ENCODE results near the gene DIAPH3.

The DIAPH3 gene

GRCh38 chr13:60155978-60156377 is 7.8 kb downstream of the DIAPH3 start:
- H3K36me3 ChIP-seq (ENCODE audit: control insufficient read depth, insufficient read depth, low read length) = peaks cover 9% of the 10 kb centered on the region; the same call in 1 of the 2 replicates
- peaks cover 8% of the 10 kb centered on the region; the same call in 1 of the 2 replicates for H3K4me1 ChIP-seq (ENCODE audit: control insufficient read depth, insufficient read depth, low read length)
- no peaks in the 10 kb centered on the region for H3K9me3 ChIP-seq (ENCODE audit: control insufficient read depth, insufficient read depth, low read depth, low read length)
- H3K9ac ChIP-seq (ENCODE audit: low read length) = no peak overlapping the region
- no peak overlapping the region for H3K4me3 ChIP-seq (ENCODE audit: low read depth, low read length)
- no peaks in the 10 kb centered on the region for H3K27me3 ChIP-seq (ENCODE audit: control insufficient read depth, insufficient read depth, low read length)
- no peak overlapping the region for H3K27ac ChIP-seq (ENCODE audit: low read depth, low read length)

- no peaks in the 10 kb centered on the region for H3K9me3 ChIP-seq (ENCODE audit: control insufficient read depth, insufficient read depth, low read depth, low read length)
- peaks cover under 1% of the 10 kb centered on the region; the same call in 1 of the 2 replicates for H3K4me1 ChIP-seq (ENCODE audit: control insufficient read depth, insufficient read depth, low read length)
- no peak overlapping the region for H3K27ac ChIP-seq (ENCODE audit: low read depth, low read length)
- no peak overlapping the region for H3K4me3 ChIP-seq (ENCODE audit: low read depth, low read length)
- H3K36me3 ChIP-seq (ENCODE audit: control insufficient read depth, insufficient read depth, low read length) = peaks cover 3% of the 10 kb centered on the region; the same call in 1 of the 2 replicates
- H3K27me3 ChIP-seq (ENCODE audit: control insufficient read depth, insufficient read depth, low read length) = no peaks in the 10 kb centered on the region
- no peak overlapping the region for H3K9ac ChIP-seq (ENCODE audit: low read length)
Measured at GRCh38 chr13:60152904-60153303, 10.8 kb downstream of the DIAPH3 start.

GRCh38 chr13:60152114-60152513 is 11.6 kb downstream of the DIAPH3 start:
- Histone ChIP-seq H3K27me3 (ENCODE audit: control insufficient read depth, insufficient read depth, low read length) (no peaks in the 10 kb centered on the region), H3K9me3 (ENCODE audit: control insufficient read depth, insufficient read depth, low read depth, low read length) (no peaks in the 10 kb centered on the region), H3K9ac (ENCODE audit: low read length) (no peak overlapping the region), H3K27ac (ENCODE audit: low read depth, low read length) (no peak overlapping the region), H3K4me1 (ENCODE audit: control insufficient read depth, insufficient read depth, low read length) (no peaks in the 10 kb centered on the region; the same call in 1 of the 2 replicates), H3K36me3 (ENCODE audit: control insufficient read depth, insufficient read depth, low read length) (peaks cover 2% of the 10 kb centered on the region; the same call in 1 of the 2 replicates), H3K4me3 (ENCODE audit: low read depth, low read length) (no peak overlapping the region)

- Histone ChIP-seq H3K27me3 (ENCODE audit: control insufficient read depth, insufficient read depth, low read length) (no peaks in the 10 kb centered on the region), H3K9me3 (ENCODE audit: control insufficient read depth, insufficient read depth, low read depth, low read length) (no peaks in the 10 kb centered on the region), H3K4me1 (ENCODE audit: control insufficient read depth, insufficient read depth, low read length) (no peaks in the 10 kb centered on the region), H3K9ac (ENCODE audit: low read length) (no peak overlapping the region), H3K36me3 (ENCODE audit: control insufficient read depth, insufficient read depth, low read length) (no peaks in the 10 kb centered on the region), H3K27ac (ENCODE audit: low read depth, low read length) (no peak overlapping the region), H3K4me3 (ENCODE audit: low read depth, low read length) (no peak overlapping the region)
Measured at GRCh38 chr13:60150538-60150937, 13.2 kb downstream of the DIAPH3 start.

DNA sequence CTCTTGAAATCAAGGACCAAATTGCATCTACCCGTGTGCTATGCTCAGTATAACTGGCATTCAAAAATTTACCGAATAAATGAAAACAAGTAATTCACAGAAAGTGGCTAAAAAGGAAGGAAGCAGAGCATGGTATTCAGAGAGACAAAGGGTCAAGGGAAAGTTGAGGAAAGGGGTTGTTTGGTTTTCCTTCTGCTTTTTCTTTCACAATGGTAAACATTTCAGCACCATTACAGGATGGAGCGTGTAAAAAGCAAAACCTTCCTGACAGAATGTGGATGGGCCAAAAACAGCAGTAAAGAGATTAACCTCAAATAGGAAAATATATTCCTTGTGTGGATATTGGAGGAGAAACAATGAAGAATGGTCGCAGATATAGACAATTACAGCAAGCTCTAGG is 14.8 kb downstream of the DIAPH3 start:
- no peak overlapping the region for H3K9ac ChIP-seq (ENCODE audit: low read length)
- H3K4me1 ChIP-seq (ENCODE audit: control insufficient read depth, insufficient read depth, low read length) = peaks cover 10% of the 10 kb centered on the region
- H3K9me3 ChIP-seq (ENCODE audit: control insufficient read depth, insufficient read depth, low read depth, low read length) = no peaks in the 10 kb centered on the region
- no peaks in the 10 kb centered on the region for H3K36me3 ChIP-seq (ENCODE audit: control insufficient read depth, insufficient read depth, low read length)
- no peak overlapping the region for H3K27ac ChIP-seq (ENCODE audit: low read depth, low read length)
- no peak overlapping the region for H3K4me3 ChIP-seq (ENCODE audit: low read depth, low read length)
- no peaks in the 10 kb centered on the region for H3K27me3 ChIP-seq (ENCODE audit: control insufficient read depth, insufficient read depth, low read length)

- no peak overlapping the region for H3K9ac ChIP-seq (ENCODE audit: low read length)
- H3K4me1 ChIP-seq (ENCODE audit: control insufficient read depth, insufficient read depth, low read length) = peaks cover 21% of the 10 kb centered on the region
- H3K27ac ChIP-seq (ENCODE audit: low read depth, low read length) = no peak overlapping the region
- H3K4me3 ChIP-seq (ENCODE audit: low read depth, low read length) = no peak overlapping the region
- H3K36me3 ChIP-seq (ENCODE audit: control insufficient read depth, insufficient read depth, low read length) = no peaks in the 10 kb centered on the region
- H3K9me3 ChIP-seq (ENCODE audit: control insufficient read depth, insufficient read depth, low read depth, low read length) = no peaks in the 10 kb centered on the region
- no peaks in the 10 kb centered on the region for H3K27me3 ChIP-seq (ENCODE audit: control insufficient read depth, insufficient read depth, low read length)
Measured at GRCh38 chr13:60147361-60147760, 16.4 kb downstream of the DIAPH3 start.

DNA sequence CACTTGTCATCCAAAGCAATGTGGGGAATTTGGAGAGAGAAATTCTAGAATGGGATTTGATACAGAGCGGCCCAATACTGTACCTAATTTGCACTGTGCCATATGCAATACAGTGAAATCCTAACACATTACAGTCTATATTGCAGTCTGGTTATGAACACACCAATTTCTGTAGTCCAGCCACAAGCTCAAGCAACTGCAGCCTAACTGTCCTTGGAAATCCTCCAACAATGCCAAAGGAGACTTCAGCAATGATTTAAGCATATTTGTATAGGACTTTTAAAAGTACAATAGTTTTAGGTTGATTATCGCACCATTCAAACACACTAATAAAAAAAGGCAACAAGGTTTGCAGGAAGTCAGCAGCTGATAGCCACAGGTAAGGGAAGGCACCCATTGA is 17.3 kb downstream of the DIAPH3 start:
- Histone ChIP-seq H3K9me3 (ENCODE audit: control insufficient read depth, insufficient read depth, low read depth, low read length) (no peaks in the 10 kb centered on the region), H3K27ac (ENCODE audit: low read depth, low read length) (no peak overlapping the region), H3K27me3 (ENCODE audit: control insufficient read depth, insufficient read depth, low read length) (no peaks in the 10 kb centered on the region), H3K4me1 (ENCODE audit: control insufficient read depth, insufficient read depth, low read length) (peaks cover 21% of the 10 kb centered on the region), H3K9ac (ENCODE audit: low read length) (no peak overlapping the region), H3K4me3 (ENCODE audit: low read depth, low read length) (no peak overlapping the region), H3K36me3 (ENCODE audit: control insufficient read depth, insufficient read depth, low read length) (no peaks in the 10 kb centered on the region)

GRCh38 chr13:60143775-60144174 is 20.0 kb downstream of the DIAPH3 start:
- Histone ChIP-seq H3K4me1 (ENCODE audit: control insufficient read depth, insufficient read depth, low read length) (peaks cover 21% of the 10 kb centered on the region), H3K9ac (ENCODE audit: low read length) (no peak overlapping the region), H3K4me3 (ENCODE audit: low read depth, low read length) (no peak overlapping the region), H3K9me3 (ENCODE audit: control insufficient read depth, insufficient read depth, low read depth, low read length) (no peaks in the 10 kb centered on the region), H3K36me3 (ENCODE audit: control insufficient read depth, insufficient read depth, low read length) (no peaks in the 10 kb centered on the region), H3K27me3 (ENCODE audit: control insufficient read depth, insufficient read depth, low read length) (no peaks in the 10 kb centered on the region), H3K27ac (ENCODE audit: low read depth, low read length) (peak overlapping the region; percentile 12; the same call in 1 of the 2 replicates)

DNA sequence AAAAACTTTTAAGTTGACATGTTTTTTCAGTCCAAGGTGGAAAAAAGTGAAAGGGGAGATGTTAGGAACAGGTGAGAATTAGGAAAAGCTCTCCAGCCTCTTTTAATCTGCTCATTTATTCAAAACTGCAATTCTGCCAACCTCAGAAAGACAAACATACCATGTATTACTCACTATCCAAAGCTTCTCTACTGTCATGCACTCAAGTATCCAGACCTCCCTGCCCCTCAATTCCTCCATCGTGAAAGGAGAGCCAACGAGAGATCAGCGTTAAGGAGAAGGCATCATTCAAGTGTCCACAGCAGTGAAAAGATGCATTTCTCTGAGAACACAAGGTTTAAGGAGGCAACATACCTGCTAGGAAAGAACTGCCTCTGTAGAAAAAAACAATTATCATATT is 24.5 kb downstream of the DIAPH3 start:
- 0 out of 2 replicates have a peak, but pooled peaks cover under 1% of the 10 kb centered on the region for H3K36me3 ChIP-seq (ENCODE audit: control insufficient read depth, insufficient read depth, low read length)
- H3K9ac ChIP-seq (ENCODE audit: low read length) = no peak overlapping the region
- peaks cover 21% of the 10 kb centered on the region for H3K4me1 ChIP-seq (ENCODE audit: control insufficient read depth, insufficient read depth, low read length)
- H3K27me3 ChIP-seq (ENCODE audit: control insufficient read depth, insufficient read depth, low read length) = no peaks in the 10 kb centered on the region
- H3K9me3 ChIP-seq (ENCODE audit: control insufficient read depth, insufficient read depth, low read depth, low read length) = no peaks in the 10 kb centered on the region
- H3K27ac ChIP-seq (ENCODE audit: low read depth, low read length) = no peak overlapping the region
- H3K4me3 ChIP-seq (ENCODE audit: low read depth, low read length) = no peak overlapping the region

- Histone ChIP-seq H3K27ac (ENCODE audit: low read depth, low read length) (no peak overlapping the region), H3K4me3 (ENCODE audit: low read depth, low read length) (no peak overlapping the region), H3K9me3 (ENCODE audit: control insufficient read depth, insufficient read depth, low read depth, low read length) (no peaks in the 10 kb centered on the region)
Measured at GRCh38 chr13:60138674-60139073, 25.1 kb downstream of the DIAPH3 start.

DNA sequence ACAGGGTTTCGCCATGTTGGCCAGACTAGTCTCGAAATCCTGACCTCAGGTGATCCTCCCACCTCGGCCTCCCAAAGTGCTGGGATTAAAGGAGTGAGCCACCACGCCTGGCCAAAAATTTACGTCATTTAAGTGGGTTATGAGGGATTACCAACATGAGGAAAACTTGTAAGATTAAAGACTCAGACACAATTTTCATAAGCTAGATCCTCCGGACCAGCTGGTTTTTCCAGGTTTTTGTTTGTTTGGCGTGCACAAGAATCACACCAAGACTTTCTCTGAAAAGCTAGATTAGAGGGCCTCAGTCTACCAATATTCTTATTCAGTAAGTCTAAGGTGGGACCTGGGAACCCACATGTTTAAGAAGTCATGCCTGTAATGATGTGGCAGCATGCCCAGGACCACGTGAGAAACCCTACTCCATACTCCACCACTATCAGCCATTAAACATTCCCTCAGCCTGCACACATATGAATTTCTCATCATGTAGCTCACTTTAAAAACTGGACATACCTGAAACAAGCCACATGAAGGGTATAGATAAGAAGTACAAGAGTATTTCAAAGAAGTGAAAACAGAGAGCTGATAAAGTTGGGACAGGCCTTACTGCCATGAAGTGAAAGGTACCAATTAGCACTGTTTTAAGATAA is 25.7 kb downstream of the DIAPH3 start:
- Histone ChIP-seq H3K9ac (ENCODE audit: low read length) (no peak overlapping the region), H3K4me1 (ENCODE audit: control insufficient read depth, insufficient read depth, low read length) (peaks cover 9% of the 10 kb centered on the region; the same call in 1 of the 2 replicates), H3K9me3 (ENCODE audit: control insufficient read depth, insufficient read depth, low read depth, low read length) (no peaks in the 10 kb centered on the region), H3K27me3 (ENCODE audit: control insufficient read depth, insufficient read depth, low read length) (no peaks in the 10 kb centered on the region), H3K27ac (ENCODE audit: low read depth, low read length) (no peak overlapping the region), H3K36me3 (ENCODE audit: control insufficient read depth, insufficient read depth, low read length) (0 out of 2 replicates have a peak, but pooled peaks cover 5% of the 10 kb centered on the region), H3K4me3 (ENCODE audit: low read depth, low read length) (no peak overlapping the region)

More at GRCh38 chr13:60138674-60139073, 25.1 kb downstream of the DIAPH3 start:
- Histone ChIP-seq H3K36me3 (ENCODE audit: control insufficient read depth, insufficient read depth, low read length) (0 out of 2 replicates have a peak, but pooled peaks cover 5% of the 10 kb centered on the region), H3K27me3 (ENCODE audit: control insufficient read depth, insufficient read depth, low read length) (no peaks in the 10 kb centered on the region), H3K4me1 (ENCODE audit: control insufficient read depth, insufficient read depth, low read length) (peaks cover 15% of the 10 kb centered on the region), H3K9ac (ENCODE audit: low read length) (no peak overlapping the region)

Data from HUES6 (cell line).